Choroid plexus epithelial cell (primary cell): Measurements from ENCODE around the gene SLC47A2.

Experiments
- DNase-seq: peaks from one replicate; pipeline ENCODE4 v3.0.0-alpha.2; 2010; ENCODE audit warnings: low read depth
- H3K4me3 ChIP-seq: 2 replicates; pipeline ENCODE4 v1.5.1; 2011; ENCODE audit warnings: low read depth, mild to moderate bottlenecking, control low read depth, low read length, moderate library complexity
- TF ChIP-seq, protein P1 (sequence below): conservative IDR thresholded peaks from 2 replicates; pipeline ENCODE4 v1.5.1; 2011; ENCODE audit warnings: low read depth, mild to moderate bottlenecking, control low read depth, inconsistent platforms, low read length, moderate library complexity

The SLC47A2 gene

DNA sequence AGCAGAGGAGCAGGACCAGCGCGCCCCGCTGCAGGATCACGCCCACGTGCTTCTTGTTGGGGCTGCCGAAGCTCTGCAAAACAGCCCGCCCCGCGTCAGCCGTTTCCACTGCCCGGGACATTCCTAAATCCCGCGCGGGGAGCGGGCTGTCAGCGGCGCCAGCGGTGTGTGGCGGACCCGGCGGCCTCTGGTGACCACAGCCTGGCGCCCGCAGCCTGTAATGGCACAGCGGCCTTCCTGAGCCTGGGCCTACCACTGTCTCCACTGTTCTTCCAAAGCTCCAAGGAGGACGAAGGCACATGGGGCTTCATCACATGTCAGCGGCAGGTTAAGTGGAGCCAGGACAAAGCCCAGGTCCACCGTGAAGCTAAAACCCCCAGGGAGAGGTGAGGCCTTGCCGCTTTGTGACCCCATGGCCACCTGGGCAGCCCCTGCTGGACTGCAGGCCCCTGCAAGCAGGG, 2.5 kb downstream of the SLC47A2 start:
- no peak for DNase-seq
- no peak overlapping the region for H3K4me3 ChIP-seq
- TF ChIP-seq, protein P1, sequence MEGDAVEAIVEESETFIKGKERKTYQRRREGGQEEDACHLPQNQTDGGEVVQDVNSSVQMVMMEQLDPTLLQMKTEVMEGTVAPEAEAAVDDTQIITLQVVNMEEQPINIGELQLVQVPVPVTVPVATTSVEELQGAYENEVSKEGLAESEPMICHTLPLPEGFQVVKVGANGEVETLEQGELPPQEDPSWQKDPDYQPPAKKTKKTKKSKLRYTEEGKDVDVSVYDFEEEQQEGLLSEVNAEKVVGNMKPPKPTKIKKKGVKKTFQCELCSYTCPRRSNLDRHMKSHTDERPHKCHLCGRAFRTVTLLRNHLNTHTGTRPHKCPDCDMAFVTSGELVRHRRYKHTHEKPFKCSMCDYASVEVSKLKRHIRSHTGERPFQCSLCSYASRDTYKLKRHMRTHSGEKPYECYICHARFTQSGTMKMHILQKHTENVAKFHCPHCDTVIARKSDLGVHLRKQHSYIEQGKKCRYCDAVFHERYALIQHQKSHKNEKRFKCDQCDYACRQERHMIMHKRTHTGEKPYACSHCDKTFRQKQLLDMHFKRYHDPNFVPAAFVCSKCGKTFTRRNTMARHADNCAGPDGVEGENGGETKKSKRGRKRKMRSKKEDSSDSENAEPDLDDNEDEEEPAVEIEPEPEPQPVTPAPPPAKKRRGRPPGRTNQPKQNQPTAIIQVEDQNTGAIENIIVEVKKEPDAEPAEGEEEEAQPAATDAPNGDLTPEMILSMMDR, result no peak

DNA sequence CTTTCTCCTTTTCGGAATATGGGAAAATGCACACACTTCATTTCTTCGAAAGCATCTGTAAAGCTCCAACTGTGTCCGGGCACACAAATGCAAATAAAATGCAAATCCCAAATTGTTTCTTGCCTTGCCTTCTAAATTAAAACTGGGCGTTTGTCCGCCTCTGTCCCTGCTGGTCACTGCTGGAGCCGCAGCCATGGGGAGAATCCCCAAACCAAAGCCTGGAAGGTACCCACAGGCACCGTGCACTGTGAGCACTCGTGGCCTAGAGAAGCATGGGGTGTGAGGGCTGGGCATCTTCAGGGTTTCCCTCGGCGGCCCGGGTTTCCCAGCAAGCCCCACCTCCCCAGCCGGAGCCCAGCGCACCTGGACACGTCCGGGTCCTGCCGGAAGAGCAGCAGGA, 2.9 kb downstream of the SLC47A2 start:
- TF ChIP-seq, protein P1, result peak; percentile 36
- no peak overlapping the region for H3K4me3 ChIP-seq
- DNase-seq, result no peak

DNA sequence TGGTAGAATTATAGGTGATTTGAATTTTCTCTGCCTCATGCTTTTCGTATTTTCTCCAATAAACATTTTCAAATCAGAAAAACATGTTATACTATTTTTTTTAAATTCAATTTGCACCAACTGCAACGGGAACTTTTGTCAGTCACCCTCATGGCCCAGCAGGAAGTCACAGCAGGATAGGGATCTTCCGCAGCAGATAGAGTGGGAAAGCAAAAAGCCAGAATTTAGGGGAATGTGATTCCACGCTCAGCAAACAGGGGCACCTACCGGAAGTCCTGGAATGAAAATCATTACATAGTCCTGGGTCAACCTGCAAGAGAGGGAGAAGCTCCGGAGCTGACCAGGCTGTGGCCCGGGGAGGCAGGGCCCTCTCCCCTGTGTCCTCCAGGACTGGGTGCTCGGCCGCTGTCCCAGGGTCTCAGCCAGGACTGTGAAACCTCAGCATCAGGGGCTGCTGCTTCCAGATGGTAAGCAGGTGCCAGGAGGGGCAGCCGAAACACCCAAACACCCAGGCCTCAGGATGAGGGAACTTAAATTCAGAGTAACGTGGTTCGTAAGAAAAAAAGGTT, 3.9 kb downstream of the SLC47A2 start:
- H3K4me3 ChIP-seq, result no peak overlapping the region
- DNase-seq, result no peak
- TF ChIP-seq, protein P1, result no peak

DNA sequence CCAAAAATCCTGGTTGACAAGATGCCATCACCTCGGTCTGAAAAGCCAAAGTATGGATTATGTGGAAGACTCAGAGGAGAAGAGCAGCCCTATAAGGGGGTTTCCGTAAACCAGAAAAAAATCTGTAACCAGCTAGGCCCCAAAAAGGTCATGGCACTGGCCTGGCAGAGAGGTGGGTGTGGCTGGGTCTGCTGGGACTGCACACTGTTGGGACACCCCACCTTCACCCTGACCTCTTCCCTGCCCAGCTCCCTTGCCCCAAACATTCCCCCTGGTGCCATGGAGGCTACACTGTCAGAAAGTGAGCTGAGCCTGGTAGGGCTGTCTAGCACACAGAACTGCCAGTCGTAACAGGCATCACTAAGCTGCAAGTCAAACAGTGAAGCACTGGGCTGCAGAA, 6.5 kb downstream of the SLC47A2 start:
- H3K4me3 ChIP-seq, result no peak overlapping the region
- no peak for DNase-seq
- TF ChIP-seq, protein P1, result no peak

DNA sequence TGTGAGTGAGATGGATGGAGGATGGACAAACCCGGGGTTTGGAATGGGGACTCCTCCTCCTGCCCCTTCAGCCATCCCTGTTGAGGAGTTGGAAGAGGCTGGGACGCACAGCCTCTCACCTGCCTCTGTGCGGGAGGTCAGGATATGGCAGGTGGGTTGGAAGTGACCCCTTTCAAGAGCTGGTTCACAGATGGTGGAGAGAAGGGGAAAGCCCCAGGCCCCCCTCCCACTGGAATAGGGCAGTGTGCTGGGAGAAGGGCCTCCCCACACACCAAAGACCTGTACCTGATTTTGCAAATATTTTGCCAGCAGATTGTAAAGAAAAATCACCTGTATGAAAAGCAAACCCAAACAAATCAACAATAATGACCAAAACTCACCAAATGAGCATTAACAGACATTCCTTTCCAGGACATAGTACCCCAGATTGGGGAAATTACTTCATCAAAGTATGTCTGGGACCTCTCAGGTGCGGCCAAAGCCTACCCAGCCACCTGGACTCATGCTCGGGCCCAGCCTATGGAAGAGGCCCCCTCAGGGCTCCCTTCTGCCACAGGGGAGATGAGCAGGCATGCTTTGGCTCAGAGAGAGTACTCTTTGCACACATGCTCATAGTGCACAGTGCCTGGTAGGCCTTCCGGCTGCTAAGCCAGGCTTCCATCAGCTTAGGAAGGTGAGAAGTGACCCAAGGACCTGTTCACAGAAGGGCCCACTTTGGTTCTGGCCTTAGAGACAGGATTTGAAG, 7.8 kb downstream of the SLC47A2 start:
- H3K4me3 ChIP-seq, result no peak overlapping the region
- no peak for DNase-seq
- TF ChIP-seq, protein P1, result no peak

DNA sequence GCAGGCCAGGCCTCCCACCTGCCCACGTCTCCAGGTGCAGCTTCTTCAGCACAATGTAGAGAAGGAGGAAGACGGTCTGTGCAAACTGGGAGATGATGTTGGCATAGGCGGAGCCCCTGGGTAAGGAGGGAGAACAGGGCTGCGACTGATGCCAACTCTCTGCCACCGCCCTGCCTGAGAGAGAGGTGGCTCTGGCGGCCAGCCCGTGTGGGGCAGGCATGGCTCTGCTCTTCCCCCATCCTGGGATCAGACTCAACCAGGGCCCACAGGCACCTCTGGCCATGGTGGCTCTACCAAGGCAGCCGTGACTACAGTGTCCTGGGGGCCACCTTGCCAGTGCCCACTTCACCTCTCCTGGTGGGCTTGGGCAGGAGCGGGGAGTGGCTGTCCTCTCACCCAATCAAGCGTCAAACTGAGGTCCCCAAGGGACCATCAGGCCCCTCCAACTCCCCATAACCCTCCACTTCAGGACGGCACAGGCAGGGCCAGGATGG, 8.6 kb downstream of the SLC47A2 start:
- H3K4me3 ChIP-seq, result no peak overlapping the region
- no peak for DNase-seq
- TF ChIP-seq, protein P1, result no peak
